A549 treated with dexamethasone at 1 μM for 4 hours (cell line): ENCODE results near the gene DCLK1. TPM values are rescaled to one million over a fixed set of nuclear protein-coding genes. Genes with fewer than 3 reads are reported as not detected.

ENCODE experiments used
- total RNA-seq: library from RNA; stranded (reverse); fragments of 200-300 nt; extraction: Qiagen RNA extraction; gene quantifications from 5 replicates; pipeline ENCODE4 v1.2.3, GENCODE V29; 2022

Gene DCLK1
- 0.87 to 1.4 TPM (median 1.1 TPM) in 5 replicates for total RNA-seq

DNA sequence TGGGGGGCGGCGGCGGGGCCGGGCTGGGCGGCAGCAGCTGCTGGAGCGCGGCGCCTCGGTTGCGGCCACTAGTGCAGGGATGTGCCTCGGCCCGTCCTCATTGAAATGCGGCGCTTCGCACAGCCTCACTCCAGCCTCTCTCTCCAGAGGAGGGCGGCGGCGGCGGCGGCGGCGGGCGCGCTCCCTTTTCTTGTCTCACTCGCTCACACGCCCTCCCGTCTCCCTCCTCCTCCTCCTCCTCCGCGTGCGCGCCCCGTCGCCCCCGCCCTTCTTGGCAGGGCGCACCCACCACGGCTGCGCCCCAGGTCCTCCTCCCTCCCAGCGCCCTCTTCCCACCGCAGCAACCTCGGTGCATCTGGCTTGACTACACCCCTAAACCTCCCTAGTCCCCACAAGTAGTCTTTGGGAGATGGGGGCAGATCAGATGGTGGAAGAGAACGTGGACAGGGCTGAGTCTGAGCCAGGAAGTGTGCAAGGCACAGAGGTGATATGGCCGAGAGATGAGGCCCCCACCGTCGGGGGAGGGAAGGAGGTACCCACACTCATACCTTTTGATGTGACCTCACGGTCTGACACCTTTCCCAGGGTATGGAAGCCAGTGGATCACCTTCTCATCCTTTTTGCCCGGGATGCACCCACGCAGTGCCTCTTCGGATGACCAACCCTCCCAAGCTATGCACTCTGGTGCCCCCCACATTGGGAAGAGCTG, at the start of gene DCLK1:
Gene DCLK1, minus strand, starts transcription at position 161 of the 709 bp plus-strand sequence.

Other genes starting within 250 kb of the DCLK1 start
- 0.04 TPM in 1 of 5 replicates, not detected in the others for gene SOHLH2, start 83.2 kb upstream of the DCLK1 start, total RNA-seq
- 0.21 to 0.47 TPM (median 0.33 TPM) in 5 replicates for gene CCDC169, start 166.4 kb upstream of the DCLK1 start, total RNA-seq
- 22.5 to 25.1 TPM (median 24.2 TPM) in 5 replicates for gene SPART, start 215.0 kb upstream of the DCLK1 start, total RNA-seq